T-helper 1 cell treated with Interleukin-12 subunit alpha and Interleukin-12 subunit beta and Interleukin-4 antibody, amounts not matched to agents 30 μg/mL and 1 μg/mL, for 36 hours (primary cell): ENCODE data around the gene NEK1.
"Not testable (repeated sequence)": the region's sequence is repeated elsewhere in the genome, so short reads cannot be mapped to it uniquely, and the experiment has no call there.

Source experiments
- H3K27ac Mint-ChIP-seq: one replicate; pipeline ENCODE4 v1.8.0; 2021; ENCODE audit warnings: mild to moderate bottlenecking, mixed read lengths
- H3K27me3 Mint-ChIP-seq: one replicate; pipeline ENCODE4 v1.8.0; 2021; ENCODE audit warnings: low read depth, mixed read lengths
- H3K36me3 Mint-ChIP-seq: one replicate; pipeline ENCODE4 v1.8.0; 2021; ENCODE audit warnings: low read depth, mixed read lengths
- H3K4me1 Mint-ChIP-seq: one replicate; pipeline ENCODE4 v1.8.0; 2021; ENCODE audit warnings: low read depth, mixed read lengths
- H3K4me3 Mint-ChIP-seq: one replicate; pipeline ENCODE4 v1.8.0; 2021; ENCODE audit warnings: mild to moderate bottlenecking, moderate library complexity, mixed read lengths
- H3K9me3 Mint-ChIP-seq: one replicate; pipeline ENCODE4 v1.8.0; 2021; ENCODE audit warnings: mixed read lengths

NEK1 gene

DNA sequence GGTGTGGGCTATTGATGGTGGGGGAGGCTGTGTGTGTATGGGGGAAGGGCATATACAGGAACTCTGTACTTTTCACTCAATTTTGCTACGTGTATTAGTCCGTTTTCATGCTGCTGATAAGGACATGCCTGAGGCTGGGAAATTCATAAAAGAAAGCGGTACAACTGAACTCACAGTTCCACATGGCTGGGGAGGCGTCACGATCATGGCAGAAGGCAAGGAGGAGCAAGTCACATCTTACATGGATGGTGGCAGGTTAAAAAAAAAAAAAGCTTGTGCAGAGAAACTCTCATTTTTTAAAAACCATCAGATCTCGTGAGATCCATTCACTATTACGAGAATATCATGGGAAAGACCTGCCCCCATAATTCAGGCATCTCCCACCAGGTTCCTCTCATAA is 152.3 kb downstream of the NEK1 start:
- Mint-ChIP-seq H3K27me3 (no peaks in the 10 kb centered on the region), H3K4me3 (no peak overlapping the region), H3K9me3 (peaks cover 13% of the 10 kb centered on the region), H3K4me1 (no peaks in the 10 kb centered on the region), H3K36me3 (peaks cover 15% of the 10 kb centered on the region), H3K27ac (no peak overlapping the region)

GRCh38 chr4:169458575-169458974 is 153.8 kb downstream of the NEK1 start:
- Mint-ChIP-seq H3K4me1 (no peaks in the 10 kb centered on the region), H3K27ac (no peak overlapping the region), H3K4me3 (no peak overlapping the region), H3K36me3 (peaks cover 20% of the 10 kb centered on the region), H3K27me3 (no peaks in the 10 kb centered on the region), H3K9me3 (peaks cover 17% of the 10 kb centered on the region)

GRCh38 chr4:169452644-169453043 is 159.7 kb downstream of the NEK1 start:
- peaks cover 27% of the 10 kb centered on the region for H3K9me3 Mint-ChIP-seq
- not testable (repeated sequence) for H3K4me3 Mint-ChIP-seq
- peaks cover 28% of the 10 kb centered on the region for H3K36me3 Mint-ChIP-seq

DNA sequence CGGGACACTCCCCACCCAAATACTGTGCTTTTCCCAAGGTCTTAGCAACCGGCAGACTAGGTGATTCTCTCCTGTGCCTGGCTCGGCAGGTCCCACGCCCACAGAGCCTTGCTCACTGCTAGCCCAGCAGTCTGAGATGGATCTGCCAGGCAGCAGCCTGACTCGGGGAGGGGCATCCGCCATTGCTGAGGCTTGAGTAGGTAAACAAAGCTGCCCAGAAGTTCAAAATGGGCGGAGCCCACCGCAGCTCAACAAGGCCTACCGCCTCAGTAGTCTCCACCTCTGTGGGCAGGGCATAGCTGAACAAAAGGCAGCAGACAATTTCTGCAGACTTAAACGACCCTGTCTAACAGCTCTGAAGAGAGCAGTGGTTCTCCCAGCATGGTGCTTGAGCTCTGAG is 163.4 kb downstream of the NEK1 start:
- not testable (repeated sequence) for H3K4me3 Mint-ChIP-seq, H3K27ac Mint-ChIP-seq, H3K27me3 Mint-ChIP-seq, H3K4me1 Mint-ChIP-seq
- peaks cover 29% of the 10 kb centered on the region for H3K36me3 Mint-ChIP-seq
- peaks cover 40% of the 10 kb centered on the region for H3K9me3 Mint-ChIP-seq

More at GRCh38 chr4:169452644-169453043, 159.7 kb downstream of the NEK1 start:
- not testable (repeated sequence) for H3K27me3 Mint-ChIP-seq, H3K4me1 Mint-ChIP-seq, H3K27ac Mint-ChIP-seq

DNA sequence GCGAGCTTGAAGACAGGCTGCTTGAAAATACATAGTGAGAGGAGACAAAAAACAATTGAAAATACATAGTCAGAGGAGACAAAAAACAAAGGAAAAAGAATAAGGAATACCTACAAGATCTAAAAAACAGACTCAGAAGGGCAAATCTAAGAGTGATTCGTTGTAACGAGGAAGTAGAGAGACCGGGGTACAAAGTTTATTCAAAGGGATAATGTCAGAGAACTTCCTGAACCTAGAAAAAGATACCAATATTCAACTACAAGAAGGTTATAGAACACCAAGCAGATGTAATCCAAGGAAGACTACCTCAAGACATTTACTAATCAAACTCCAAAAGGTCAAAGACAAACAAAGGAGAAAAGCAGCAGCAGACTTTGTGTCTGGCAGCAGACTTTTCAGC is 165.6 kb downstream of the NEK1 start:
- H3K36me3 Mint-ChIP-seq, result peaks cover 35% of the 10 kb centered on the region
- peaks cover 52% of the 10 kb centered on the region for H3K9me3 Mint-ChIP-seq
- no peaks in the 10 kb centered on the region for H3K27me3 Mint-ChIP-seq
- H3K27ac Mint-ChIP-seq, result no peak overlapping the region
- no peak overlapping the region for H3K4me3 Mint-ChIP-seq
- peaks cover 2% of the 10 kb centered on the region for H3K4me1 Mint-ChIP-seq

GRCh38 chr4:169443748-169444147 is 168.6 kb downstream of the NEK1 start:
- Mint-ChIP-seq H3K27ac (no peak overlapping the region), H3K27me3 (no peaks in the 10 kb centered on the region), H3K9me3 (peaks cover 43% of the 10 kb centered on the region), H3K36me3 (peaks cover 26% of the 10 kb centered on the region), H3K4me3 (no peak overlapping the region), H3K4me1 (peaks cover 5% of the 10 kb centered on the region)

DNA sequence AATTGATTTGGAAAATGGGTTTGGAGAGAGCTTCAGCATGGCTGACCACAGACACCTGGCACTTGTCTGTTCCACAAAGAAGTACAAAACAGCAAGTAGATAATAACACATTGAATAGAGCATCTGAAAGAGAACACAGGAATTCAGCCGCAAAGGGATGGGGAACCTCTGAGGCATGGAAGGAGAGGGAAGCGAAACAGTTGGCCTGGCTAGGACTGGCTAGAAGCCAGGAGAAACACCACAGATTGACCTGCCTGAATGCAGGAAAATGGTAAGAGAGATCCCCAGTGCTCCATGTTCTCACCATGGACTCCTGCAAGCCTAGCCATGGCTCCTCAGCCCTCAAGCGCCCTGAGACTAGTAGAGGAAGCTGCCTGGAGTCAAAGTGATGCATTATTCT is 171.9 kb downstream of the NEK1 start:
- Mint-ChIP-seq H3K4me1 (peaks cover 3% of the 10 kb centered on the region), H3K27me3 (no peaks in the 10 kb centered on the region), H3K27ac (no peak overlapping the region), H3K36me3 (peaks cover 15% of the 10 kb centered on the region), H3K4me3 (no peak overlapping the region), H3K9me3 (peaks cover 25% of the 10 kb centered on the region)

GRCh38 chr4:169439244-169439643 is 173.1 kb downstream of the NEK1 start:
- no peaks in the 10 kb centered on the region for H3K27me3 Mint-ChIP-seq
- H3K36me3 Mint-ChIP-seq, result peaks cover 13% of the 10 kb centered on the region
- H3K27ac Mint-ChIP-seq, result no peak overlapping the region
- H3K4me1 Mint-ChIP-seq, result peaks cover 3% of the 10 kb centered on the region
- peaks cover 19% of the 10 kb centered on the region for H3K9me3 Mint-ChIP-seq
- no peak overlapping the region for H3K4me3 Mint-ChIP-seq

DNA sequence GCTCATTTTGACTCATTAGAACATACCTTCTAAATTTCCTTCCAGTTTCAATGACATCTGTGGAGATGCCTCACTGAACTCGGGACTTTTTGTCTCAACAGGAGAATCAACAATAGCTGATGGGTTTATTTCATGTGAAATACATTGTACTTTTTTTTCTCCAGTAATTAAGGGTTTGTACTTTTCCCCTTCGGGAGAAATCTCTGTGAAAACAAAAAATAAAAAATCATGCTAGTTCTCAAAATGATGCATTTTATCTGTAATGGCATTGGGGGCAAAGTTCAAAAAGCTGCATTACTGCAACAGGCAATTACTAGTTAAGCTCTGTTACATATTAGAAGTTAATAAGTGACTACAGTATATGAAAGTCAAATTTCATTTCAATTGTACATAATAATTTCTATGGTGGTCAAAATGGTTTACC is 174.3 kb downstream of the NEK1 start:
- Mint-ChIP-seq H3K4me3 (no peak overlapping the region), H3K4me1 (peaks cover 3% of the 10 kb centered on the region), H3K27me3 (no peaks in the 10 kb centered on the region), H3K9me3 (peaks cover 7% of the 10 kb centered on the region), H3K36me3 (peaks cover 7% of the 10 kb centered on the region), H3K27ac (no peak overlapping the region)

DNA sequence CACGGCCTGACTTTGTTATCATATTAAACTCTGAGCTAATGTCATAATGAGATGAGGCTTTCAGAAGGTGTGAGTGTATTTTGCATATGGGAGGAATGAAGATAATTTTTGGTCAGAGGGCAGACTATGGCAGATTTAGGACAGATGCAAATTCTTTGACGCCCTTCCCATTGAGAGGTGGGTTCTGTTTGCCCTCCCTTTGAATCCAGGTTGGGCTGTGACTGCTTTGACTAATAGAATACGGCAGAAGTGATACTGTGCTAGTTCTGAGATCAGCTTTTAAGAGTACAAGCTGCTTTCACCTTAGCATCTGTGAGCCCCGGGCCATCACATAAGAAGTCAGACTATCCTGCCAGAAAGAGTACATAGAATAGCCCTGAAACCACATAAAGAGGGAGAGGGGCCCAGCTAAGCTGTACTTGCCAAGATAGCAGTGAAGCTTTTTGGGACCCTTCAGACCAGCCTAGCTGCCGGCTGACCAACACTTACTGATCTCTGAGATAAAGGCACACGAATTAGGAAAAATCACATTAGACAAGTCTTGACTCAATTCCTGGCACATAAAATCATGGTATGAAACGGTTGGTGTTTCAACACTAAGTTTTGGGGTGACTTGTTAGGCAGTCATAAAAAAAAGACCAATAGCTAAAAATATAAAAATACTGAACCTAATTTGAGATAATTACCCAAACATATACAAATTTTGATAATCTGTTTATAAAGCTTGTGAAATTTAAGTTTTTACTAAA is 174.9 kb downstream of the NEK1 start:
- Mint-ChIP-seq H3K9me3 (peaks cover 5% of the 10 kb centered on the region), H3K4me3 (no peak overlapping the region), H3K27me3 (no peaks in the 10 kb centered on the region), H3K27ac (no peak overlapping the region), H3K36me3 (peaks cover 5% of the 10 kb centered on the region), H3K4me1 (peaks cover 3% of the 10 kb centered on the region)

- peaks cover 3% of the 10 kb centered on the region for H3K4me1 Mint-ChIP-seq
- H3K36me3 Mint-ChIP-seq, result peaks cover 2% of the 10 kb centered on the region
- no peak overlapping the region for H3K4me3 Mint-ChIP-seq
- H3K27me3 Mint-ChIP-seq, result no peaks in the 10 kb centered on the region
- H3K27ac Mint-ChIP-seq, result no peak overlapping the region
- no peaks in the 10 kb centered on the region for H3K9me3 Mint-ChIP-seq
Observed at GRCh38 chr4:169436734-169437133, 175.6 kb downstream of the NEK1 start.

- no peak overlapping the region for H3K27ac Mint-ChIP-seq
- no peaks in the 10 kb centered on the region for H3K4me1 Mint-ChIP-seq
- H3K36me3 Mint-ChIP-seq, result peaks cover 10% of the 10 kb centered on the region
- H3K27me3 Mint-ChIP-seq, result no peaks in the 10 kb centered on the region
- H3K4me3 Mint-ChIP-seq, result no peak overlapping the region
- H3K9me3 Mint-ChIP-seq, result no peaks in the 10 kb centered on the region
Observed at GRCh38 chr4:169428376-169428775, 184.0 kb downstream of the NEK1 start.

- H3K27ac Mint-ChIP-seq, H3K4me3 Mint-ChIP-seq, H3K27me3 Mint-ChIP-seq, H3K9me3 Mint-ChIP-seq, H3K4me1 Mint-ChIP-seq: not testable (repeated sequence)
- H3K36me3 Mint-ChIP-seq, result peaks cover 10% of the 10 kb centered on the region
Observed at GRCh38 chr4:169427727-169428126, 184.7 kb downstream of the NEK1 start.

GRCh38 chr4:169420291-169420690 is 192.1 kb downstream of the NEK1 start:
- Mint-ChIP-seq H3K27ac (no peak overlapping the region), H3K36me3 (peaks cover 20% of the 10 kb centered on the region), H3K4me3 (no peak overlapping the region), H3K9me3 (no peaks in the 10 kb centered on the region), H3K27me3 (no peaks in the 10 kb centered on the region), H3K4me1 (peaks cover 9% of the 10 kb centered on the region)

DNA sequence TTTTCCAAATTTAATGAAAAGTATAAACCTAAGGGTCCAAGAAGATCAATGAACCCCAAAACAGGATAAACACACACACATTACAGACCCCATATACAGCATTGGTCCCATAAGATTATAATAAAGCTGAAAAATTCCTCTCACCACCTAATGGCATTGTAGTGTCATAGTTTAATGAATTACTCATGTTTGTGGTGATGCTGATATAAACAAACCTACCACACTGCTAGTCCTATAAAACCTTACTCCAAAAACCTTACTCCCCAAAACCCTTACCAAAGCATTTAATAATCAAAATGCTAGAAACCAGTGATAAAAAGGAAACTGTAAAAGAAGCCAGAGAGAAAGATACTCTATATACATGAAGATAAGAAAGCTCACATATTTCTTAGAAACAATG is 193.5 kb downstream of the NEK1 start:
- no peak overlapping the region for H3K27ac Mint-ChIP-seq
- H3K27me3 Mint-ChIP-seq, result no peaks in the 10 kb centered on the region
- H3K4me1 Mint-ChIP-seq, result peaks cover 9% of the 10 kb centered on the region
- peaks cover 13% of the 10 kb centered on the region for H3K36me3 Mint-ChIP-seq
- no peaks in the 10 kb centered on the region for H3K9me3 Mint-ChIP-seq
- H3K4me3 Mint-ChIP-seq, result no peak overlapping the region
